DMS53 treated with DMSO at 0.1 percent for 48 hours (cell line): ENCODE measurements around the gene GSG1L.

ENCODE experiments used
- DNase-seq: peaks from one replicate; lab custom pipeline; 2025; ENCODE audit not compliant: unreplicated experiment; lab: John Stamatoyannopoulos, UW

The GSG1L gene

GRCh38 chr16:27779641-27780164, 283.8 kb downstream of the GSG1L start:
- DNase-seq: peak; percentile 8

- DNase-seq: no peak
These were observed 284.5 kb downstream of the GSG1L start for GRCh38 chr16:27778926-27779570.

- no peak for DNase-seq
These were observed 285.2 kb downstream of the GSG1L start for GRCh38 chr16:27778171-27778925.

DNA sequence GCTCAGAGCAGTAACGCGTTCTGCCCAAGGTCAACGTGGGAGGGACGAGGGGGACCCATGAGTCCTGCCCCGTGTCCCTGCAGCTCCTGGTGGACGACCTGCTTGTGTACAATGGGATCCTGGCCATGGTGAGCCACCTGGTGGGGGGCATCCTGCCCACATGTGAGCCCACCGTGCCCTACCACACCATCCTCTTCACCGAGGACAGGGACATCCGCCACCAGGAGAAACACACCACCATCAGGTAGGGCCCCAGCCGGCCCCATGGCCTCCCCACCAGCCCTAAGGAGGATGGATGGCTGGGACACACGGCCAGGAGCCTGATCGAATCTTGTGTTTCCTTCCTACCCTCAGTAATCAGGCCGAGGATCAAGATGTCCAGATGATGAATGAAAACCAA, 286.0 kb downstream of the GSG1L start:
- no peak for DNase-seq

DNA sequence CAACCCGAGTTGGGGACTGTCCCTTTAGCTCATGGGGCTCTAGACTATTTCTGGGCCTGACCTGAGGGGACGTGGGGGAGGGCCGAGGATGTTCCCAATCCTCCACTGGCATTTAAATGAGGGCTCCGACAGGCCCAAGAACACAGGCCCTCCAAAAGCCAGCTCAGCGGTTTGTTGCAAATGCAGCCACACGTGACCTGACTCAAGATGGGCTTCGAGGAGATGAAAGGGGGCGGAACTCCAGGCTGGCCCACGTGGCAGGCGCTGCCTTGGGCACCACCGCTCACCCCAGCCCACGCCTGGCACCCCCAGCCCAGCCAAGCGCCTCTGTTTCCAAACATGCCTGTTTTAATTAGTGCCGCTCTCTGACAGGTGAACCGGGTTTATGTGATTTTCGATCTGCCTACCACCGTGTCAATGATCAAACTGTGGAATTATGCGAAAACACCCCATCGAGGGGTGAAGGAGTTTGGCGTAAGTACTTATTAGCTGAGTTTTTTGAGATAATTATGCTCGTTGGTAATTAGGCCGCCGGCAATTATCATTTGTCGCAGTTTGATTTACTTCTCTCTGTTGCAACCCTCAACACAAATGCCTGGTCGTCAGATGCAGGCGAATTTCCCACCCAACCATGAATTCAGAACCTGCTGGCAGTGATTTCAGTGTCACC, 286.8 kb downstream of the GSG1L start:
- no peak for DNase-seq

- DNase-seq: no peak
These were observed 288.3 kb downstream of the GSG1L start for GRCh38 chr16:27775254-27775653.

- no peak for DNase-seq
These were observed 288.7 kb downstream of the GSG1L start for GRCh38 chr16:27774779-27775178.

GRCh38 chr16:27773344-27773743, 290.2 kb downstream of the GSG1L start:
- DNase-seq: no peak

DNA sequence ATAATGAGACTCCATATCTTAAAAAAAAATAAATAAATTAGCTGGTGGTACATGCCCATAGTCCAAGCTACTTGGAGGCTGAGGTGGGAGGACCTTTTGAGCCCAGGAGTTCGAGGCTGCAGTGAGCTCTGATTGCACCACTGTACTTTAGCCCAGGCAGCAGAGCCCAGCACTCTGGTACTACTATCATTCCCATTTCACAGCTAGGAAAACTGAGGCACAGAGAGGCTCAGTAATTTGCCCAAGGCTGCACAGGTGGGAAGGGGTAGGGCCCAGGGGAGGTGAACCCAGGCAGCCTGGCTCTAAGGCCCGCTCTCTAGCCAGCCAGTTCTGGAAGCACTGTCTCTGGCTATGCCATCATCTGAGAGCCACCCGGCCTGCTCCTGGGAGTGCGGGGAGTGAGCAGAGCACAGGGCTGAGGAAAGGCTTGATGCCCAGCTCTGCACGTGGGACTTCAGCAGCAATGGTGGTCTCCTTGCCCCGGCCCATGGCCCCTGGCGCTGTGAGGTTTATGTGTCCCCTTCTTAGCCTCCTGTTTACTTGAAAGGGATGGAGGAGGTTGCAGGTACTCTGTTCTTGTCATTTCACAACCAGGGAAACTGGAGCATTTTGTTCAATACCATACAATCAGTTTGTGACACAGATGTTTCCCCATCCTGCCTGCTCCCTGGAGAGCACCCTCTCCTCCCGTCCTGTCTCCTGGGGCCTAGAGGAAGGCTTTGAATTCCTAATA, 291.3 kb downstream of the GSG1L start:
- no peak for DNase-seq

- no peak for DNase-seq
These were observed 292.2 kb downstream of the GSG1L start for GRCh38 chr16:27771201-27771910.

GRCh38 chr16:27770271-27771196, 293.0 kb downstream of the GSG1L start:
- no peak for DNase-seq

- DNase-seq: no peak
These were observed 293.8 kb downstream of the GSG1L start for GRCh38 chr16:27769561-27770255.

- no peak for DNase-seq
These were observed 294.8 kb downstream of the GSG1L start for GRCh38 chr16:27768651-27769272.

- DNase-seq: no peak
These were observed 295.4 kb downstream of the GSG1L start for GRCh38 chr16:27767971-27768591.

- DNase-seq: no peak
These were observed 296.4 kb downstream of the GSG1L start for GRCh38 chr16:27767081-27767480.

DNA sequence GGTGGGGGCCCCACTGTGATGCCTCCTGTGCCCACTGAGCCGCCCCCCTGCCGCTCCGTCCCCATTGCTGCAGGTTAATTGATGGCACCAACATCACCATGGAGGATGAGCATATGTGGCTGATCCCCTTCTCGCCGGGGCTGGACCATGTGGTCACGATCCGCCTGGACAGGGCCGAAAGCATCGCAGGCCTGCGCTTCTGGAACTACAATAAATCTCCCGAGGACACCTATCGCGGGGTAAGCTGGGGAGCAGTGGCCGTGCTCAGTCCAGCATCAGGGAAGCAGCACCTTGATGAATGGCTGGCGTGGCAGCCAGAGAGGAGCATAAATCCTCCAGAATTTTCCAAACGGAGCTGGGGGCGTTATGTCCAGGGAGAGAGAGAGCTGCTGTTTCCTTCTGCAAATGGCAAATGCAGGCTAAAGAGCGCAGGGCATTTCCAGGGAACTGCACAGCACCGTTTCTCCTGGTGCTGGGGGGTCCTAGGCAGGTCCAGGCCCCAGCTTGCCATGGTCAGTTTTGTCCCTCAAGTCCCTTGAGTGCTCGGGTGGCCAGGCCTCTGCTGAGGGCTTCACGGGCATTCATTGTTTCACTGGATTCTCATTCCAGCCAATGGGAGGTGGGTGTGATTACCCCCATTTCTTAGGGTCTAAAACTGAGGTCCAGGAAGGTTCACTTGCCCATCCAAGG, 297.1 kb downstream of the GSG1L start:
- no peak for DNase-seq

- DNase-seq: no peak
These were observed 298.4 kb downstream of the GSG1L start for GRCh38 chr16:27764869-27765675.
